Keratinocyte (primary cell): ENCODE measurements around the gene PSRC1. TPM values are rescaled to one million over a fixed set of nuclear protein-coding genes. Genes with fewer than 3 reads are reported as not detected.

Experiments used
- DNase-seq: peaks from one replicate; pipeline ENCODE4 v3.0.0-alpha.2; 2011; ENCODE audit warnings: low read depth, missing footprints, low spot score
- FAIRE-seq: peaks from 2 replicates; lab custom pipeline; 2011; peaks lifted over from hg19 to GRCh38; lab: Jason Lieb, UNC
- H2AFZ ChIP-seq: 2 replicates; pipeline ENCODE4 v1.6.0; 2012; ENCODE audit warnings: low read length, control low read depth, inconsistent platforms; ENCODE audit not compliant: control insufficient read depth
- H3K27ac ChIP-seq: 2 replicates; pipeline ENCODE4 v1.5.1; 2011; ENCODE audit warnings: low read length; ENCODE audit not compliant: control insufficient read depth, insufficient read depth
- H3K27me3 ChIP-seq: 3 replicates; pipeline ENCODE4 v1.6.0; 2011; ENCODE audit warnings: low read length; ENCODE audit not compliant: control insufficient read depth, insufficient read depth; ENCODE audit errors: extremely low read depth
- H3K36me3 ChIP-seq, 2 experiments: 2 replicates in 1 of 2; 3 replicates in 1 of 2; pipeline ENCODE4 v1.5.1; 2011; ENCODE audit warnings: low read length in 2 of 2, mild to moderate bottlenecking in 1 of 2; ENCODE audit not compliant: control insufficient read depth in 2 of 2, insufficient read depth in 2 of 2; ENCODE audit errors: extremely low read depth in 1 of 2
- H3K4me1 ChIP-seq: 3 replicates; pipeline ENCODE4 v1.5.1; 2011; ENCODE audit warnings: low read length; ENCODE audit not compliant: control insufficient read depth, insufficient read depth; ENCODE audit errors: extremely low read depth
- H3K4me2 ChIP-seq: 3 replicates; pipeline ENCODE4 v1.6.0; 2011; ENCODE audit warnings: low read depth, low read length; ENCODE audit not compliant: control insufficient read depth, insufficient read depth; ENCODE audit errors: extremely low read depth
- H3K4me3 ChIP-seq, 3 experiments: fragments of 200-600 bp in 1 of 3; sonication (generic) in 1 of 3; 2 replicates in 2 of 3; 3 replicates in 1 of 3; pipeline ENCODE4 v1.5.1; 2011 to 2016; ENCODE audit warnings: low read length in 3 of 3, mild to moderate bottlenecking in 3 of 3, control low read depth in 2 of 3, inconsistent platforms in 1 of 3, low read depth in 1 of 3, mixed read lengths in 1 of 3, mixed run types in 1 of 3, moderate library complexity in 1 of 3; ENCODE audit not compliant: control insufficient read depth in 2 of 3, insufficient read depth in 2 of 3; ENCODE audit errors: extremely low read depth in 1 of 3
- H3K79me2 ChIP-seq: 2 replicates; pipeline ENCODE4 v1.6.0; 2012; ENCODE audit warnings: low read length; ENCODE audit not compliant: control insufficient read depth, insufficient read depth
- H3K9ac ChIP-seq: 3 replicates; pipeline ENCODE4 v1.6.0; 2011; ENCODE audit warnings: low read length; ENCODE audit not compliant: control insufficient read depth, insufficient read depth; ENCODE audit errors: extremely low read depth
- H3K9me1 ChIP-seq: 3 replicates; pipeline ENCODE4 v1.6.0; 2011; ENCODE audit warnings: low read length; ENCODE audit not compliant: control insufficient read depth, insufficient read depth; ENCODE audit errors: extremely low read depth
- H3K9me3 ChIP-seq: 2 replicates; pipeline ENCODE4 v1.5.1; 2012; ENCODE audit warnings: low read depth, low read length; ENCODE audit not compliant: control insufficient read depth
- H4K20me1 ChIP-seq: 3 replicates; pipeline ENCODE4 v1.6.0; 2011; ENCODE audit warnings: low read length; ENCODE audit not compliant: control insufficient read depth, insufficient read depth; ENCODE audit errors: extremely low read depth
- CTCF ChIP-seq, 3 experiments: IDR thresholded peaks in 1 of 3; conservative IDR thresholded peaks in 1 of 3; optimal IDR thresholded peaks in 1 of 3; 2 replicates in 2 of 3; 3 replicates in 1 of 3; pipeline versions ENCODE3 to v1.5.1; 2011; ENCODE audit warnings: low read length in 3 of 3, mild to moderate bottlenecking in 3 of 3, moderate library complexity in 2 of 3, control low read depth in 1 of 3, inconsistent platforms in 1 of 3; ENCODE audit not compliant: insufficient read depth in 2 of 3; ENCODE audit errors: extremely low read depth in 1 of 3
- EZH2 ChIP-seq: IDR thresholded peaks from one replicate; pipeline ENCODE4 v1.6.1; 2012; ENCODE audit warnings: inconsistent platforms, mild to moderate bottlenecking, low read length, moderate library complexity
- dilution Hi-C: fragments of 300-500 bp; cut with MboI; formaldehyde crosslinking; loops from one replicate; pipeline ENCODE4 v1.7.0; 2020; ENCODE audit warnings: low sequenced_read_pairs; ENCODE audit not compliant: extremely low pct_ligation_motif_present
- polyA plus RNA-seq, 5 experiments: library from polyadenylated mRNA; depleted of rRNA in 3 of 5; stranded (reverse) in 3 of 5; stranded (forward) in 1 of 5; unstranded in 1 of 5; fragments of >200 nt; gene quantifications; 1 replicate in 1 of 5; 2 replicates in 3 of 5; 3 replicates in 1 of 5; pipeline versions ENCODE4 v1.2.1 to v1.2.3, GENCODE V29; 2011 to 2012; ENCODE audit warnings: missing spikeins in 2 of 5, low read depth in 1 of 5, low replicate concordance in 1 of 5

PSRC1 gene
- polyA plus RNA-seq, 1 donor (not counting 4 experiments of a cell fraction or from before 2014, with no cell fraction given), result 10.2 TPM

DNA sequence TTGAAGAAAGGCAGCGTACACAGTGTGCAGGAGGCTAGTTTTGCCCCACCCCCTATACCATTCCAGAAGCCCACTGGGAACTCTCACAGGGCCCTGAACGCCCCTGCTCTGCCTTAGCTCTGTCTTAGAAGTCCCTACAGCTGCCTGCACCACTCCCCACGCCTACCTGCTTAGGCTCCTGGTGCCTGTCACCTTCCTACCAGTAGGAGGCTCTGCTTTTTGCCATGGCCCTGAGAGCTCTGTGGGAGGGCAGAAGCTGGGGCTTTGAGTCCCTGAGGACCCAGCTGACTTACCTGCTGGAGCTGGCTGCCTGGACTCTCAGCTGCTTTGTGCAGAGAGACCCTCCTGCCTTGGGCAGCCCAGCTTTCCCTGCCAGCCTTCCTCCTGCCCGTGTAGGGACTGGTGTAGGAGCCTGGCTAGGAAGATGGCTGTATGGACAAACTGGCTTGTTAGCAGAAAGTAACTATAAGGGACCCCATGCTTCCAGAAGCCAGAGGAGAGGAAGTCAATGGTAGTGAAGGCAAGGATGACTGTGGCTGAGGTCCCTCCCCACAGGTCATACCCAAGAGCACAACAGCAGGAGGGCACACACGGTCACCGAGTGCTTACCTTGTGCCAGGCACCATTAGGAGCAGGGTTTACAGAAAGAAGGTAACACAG lies 43.4 kb downstream of the PSRC1 start:
- FAIRE-seq (no peak), DNase-seq (no peak)
- Histone ChIP-seq H3K36me3 (peaks cover 34 to 44% of the 10 kb centered on the region in 2 experiments), H3K79me2 (no peaks in the 10 kb centered on the region), H2AFZ (no peak overlapping the region), H3K4me1 (peaks cover 29% of the 10 kb centered on the region), H4K20me1 (peaks cover 5% of the 10 kb centered on the region), H3K9ac (peak overlapping the region; percentile 85), H3K9me1 (peaks cover 3% of the 10 kb centered on the region), H3K4me3 (peak overlapping the region in 1 of 3 experiments; percentile 55), H3K27me3 (no peaks in the 10 kb centered on the region), H3K4me2 (peak overlapping the region; percentile 59), H3K27ac (peak overlapping the region; percentile 99), H3K9me3 (no peaks in the 10 kb centered on the region)
- TF ChIP-seq EZH2 (no peak), CTCF (optimal IDR thresholded peaks at IDR 0.05 in 1 of 3, IDR thresholded peaks at IDR 0.05 in 1 of 3, conservative IDR thresholded peaks at IDR 0.05 in 1 of 3; ENCODE audit: extremely low read depth in 1 of 3, insufficient read depth in 2 of 3, low read length in 3 of 3) (peak; percentile 68 to 88 (median 85))
- dilution Hi-C loops, result no loop called here

DNA sequence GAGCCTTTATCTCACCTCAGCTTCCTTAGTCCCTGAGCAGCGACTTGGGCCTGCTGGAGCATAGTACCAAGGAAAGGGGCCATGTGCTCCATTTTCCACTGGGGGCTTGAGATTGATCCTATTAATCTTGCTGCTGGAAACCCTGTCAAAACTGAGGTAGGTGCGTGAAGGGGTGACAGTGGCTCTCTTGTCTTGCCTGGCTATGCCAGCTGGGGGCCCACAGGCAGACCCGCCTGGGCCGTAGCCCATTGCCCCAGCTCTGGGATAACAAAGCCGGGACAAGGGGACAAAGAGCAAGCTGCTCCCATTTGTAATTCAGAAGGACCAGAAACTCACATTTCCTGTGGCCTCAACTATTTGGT lies 43.9 kb downstream of the PSRC1 start:
- TF ChIP-seq EZH2 (no peak), CTCF (optimal IDR thresholded peaks at IDR 0.05 in 1 of 3, IDR thresholded peaks at IDR 0.05 in 1 of 3, conservative IDR thresholded peaks at IDR 0.05 in 1 of 3; ENCODE audit: extremely low read depth in 1 of 3, insufficient read depth in 2 of 3, low read length in 3 of 3) (no peak)
- Histone ChIP-seq H3K9ac (no peak overlapping the region), H4K20me1 (peaks cover 5% of the 10 kb centered on the region), H2AFZ (no peak overlapping the region), H3K9me3 (no peaks in the 10 kb centered on the region), H3K27ac (peak overlapping the region; percentile 99), H3K4me3 (no peak overlapping the region), H3K4me1 (peaks cover 29% of the 10 kb centered on the region), H3K36me3 (peaks cover 34 to 44% of the 10 kb centered on the region in 2 experiments), H3K9me1 (peaks cover 3% of the 10 kb centered on the region), H3K27me3 (no peaks in the 10 kb centered on the region), H3K79me2 (no peaks in the 10 kb centered on the region), H3K4me2 (peak overlapping the region; percentile 59)
- dilution Hi-C loops, result no loop called here
- DNase-seq (no peak), FAIRE-seq (no peak)
